CD1c-positive myeloid dendritic cell (primary cell): ENCODE measurements around the gene EHMT2.
"Not testable (repeated sequence)": the region's sequence is repeated elsewhere in the genome, so short reads cannot be mapped to it uniquely, and the experiment has no call there.

Source experiments
- DNase-seq: peaks from one replicate; pipeline ENCODE4 v3.0.0-alpha.2; 2016; ENCODE audit errors: extremely low spot score

Gene EHMT2

DNA sequence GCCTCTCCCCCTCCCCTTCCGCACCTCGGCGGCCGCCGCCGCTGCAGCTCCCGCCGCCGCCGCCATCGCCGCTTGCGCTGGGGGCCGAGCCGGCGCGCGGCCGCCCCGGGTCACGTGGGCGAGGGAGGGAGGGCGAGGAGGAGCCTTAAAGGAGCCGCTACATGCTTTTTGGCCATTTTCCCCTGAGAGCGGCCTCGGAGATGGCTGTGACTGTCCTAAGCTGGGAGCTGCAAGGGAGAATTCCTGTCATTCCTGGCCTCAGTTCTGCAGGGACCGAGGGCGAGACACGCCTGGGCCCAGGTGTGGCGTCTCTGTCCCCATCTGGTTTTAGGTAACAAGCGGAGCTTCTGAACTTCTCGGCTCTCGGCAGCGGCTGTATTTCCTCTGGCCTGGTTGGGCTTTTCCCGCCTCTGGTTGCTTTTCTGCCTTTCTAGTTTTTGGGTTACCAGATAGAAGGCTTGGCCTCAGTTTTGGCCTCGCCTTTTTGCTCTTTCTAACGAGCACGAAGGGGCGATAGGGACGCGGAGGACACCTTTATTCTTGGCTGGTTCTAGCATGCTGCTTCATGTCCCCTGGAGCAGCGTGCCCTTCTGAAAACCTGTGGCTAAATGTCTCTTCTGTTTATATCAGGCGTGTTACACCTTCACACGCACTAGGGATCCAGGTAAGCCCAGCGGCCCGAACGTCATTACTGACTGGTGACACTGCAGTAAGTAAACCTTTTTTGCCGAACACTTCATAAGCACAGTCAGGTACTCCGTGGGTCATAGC is at the start of gene EHMT2:
Gene EHMT2, minus strand, starts transcription at position 87 of the 771 bp plus-strand sequence. Its CDS starts 21 bp downstream, at position 66.
- peak; percentile 93 for DNase-seq

DNA sequence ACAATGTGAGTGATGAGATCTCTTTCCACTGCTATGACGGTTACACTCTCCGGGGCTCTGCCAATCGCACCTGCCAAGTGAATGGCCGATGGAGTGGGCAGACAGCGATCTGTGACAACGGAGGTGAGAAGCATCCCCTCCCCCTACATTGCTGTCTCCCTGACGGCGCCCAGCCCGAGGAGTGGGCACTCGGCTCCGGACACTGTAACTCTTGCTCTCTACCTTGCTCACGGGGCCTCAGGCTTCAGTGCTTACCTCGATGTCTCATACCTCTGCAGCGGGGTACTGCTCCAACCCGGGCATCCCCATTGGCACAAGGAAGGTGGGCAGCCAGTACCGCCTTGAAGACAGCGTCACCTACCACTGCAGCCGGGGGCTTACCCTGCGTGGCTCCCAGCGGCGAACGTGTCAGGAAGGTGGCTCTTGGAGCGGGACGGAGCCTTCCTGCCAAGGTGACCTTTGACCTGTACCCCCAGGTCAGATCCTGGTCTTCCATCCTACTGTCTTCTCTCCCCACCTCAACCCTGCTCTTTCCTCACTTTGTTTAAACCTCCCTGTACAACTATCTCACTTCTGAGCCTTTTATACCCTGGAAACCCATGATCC is 49.7 kb upstream of the EHMT2 start:
- no peak for DNase-seq

DNA sequence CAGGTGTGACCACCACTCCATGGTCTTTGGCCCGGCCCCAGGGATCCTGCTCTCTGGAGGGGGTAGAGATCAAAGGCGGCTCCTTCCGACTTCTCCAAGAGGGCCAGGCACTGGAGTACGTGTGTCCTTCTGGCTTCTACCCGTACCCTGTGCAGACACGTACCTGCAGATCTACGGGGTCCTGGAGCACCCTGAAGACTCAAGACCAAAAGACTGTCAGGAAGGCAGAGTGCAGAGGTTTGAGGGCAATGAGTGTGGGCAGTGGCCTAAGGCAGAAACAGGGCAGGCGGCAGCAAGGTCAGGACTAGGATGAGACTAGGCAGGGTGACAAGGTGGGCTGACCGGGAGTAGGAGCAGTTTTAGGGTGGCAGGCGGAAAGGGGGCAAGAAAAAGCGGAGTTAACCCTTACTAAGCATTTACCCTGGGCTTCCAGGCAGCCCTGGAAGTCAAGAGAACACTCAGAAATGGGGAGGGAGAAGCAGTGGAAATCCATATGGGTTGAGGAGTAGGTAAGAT is 48.9 kb upstream of the EHMT2 start:
- DNase-seq, result no peak

DNA sequence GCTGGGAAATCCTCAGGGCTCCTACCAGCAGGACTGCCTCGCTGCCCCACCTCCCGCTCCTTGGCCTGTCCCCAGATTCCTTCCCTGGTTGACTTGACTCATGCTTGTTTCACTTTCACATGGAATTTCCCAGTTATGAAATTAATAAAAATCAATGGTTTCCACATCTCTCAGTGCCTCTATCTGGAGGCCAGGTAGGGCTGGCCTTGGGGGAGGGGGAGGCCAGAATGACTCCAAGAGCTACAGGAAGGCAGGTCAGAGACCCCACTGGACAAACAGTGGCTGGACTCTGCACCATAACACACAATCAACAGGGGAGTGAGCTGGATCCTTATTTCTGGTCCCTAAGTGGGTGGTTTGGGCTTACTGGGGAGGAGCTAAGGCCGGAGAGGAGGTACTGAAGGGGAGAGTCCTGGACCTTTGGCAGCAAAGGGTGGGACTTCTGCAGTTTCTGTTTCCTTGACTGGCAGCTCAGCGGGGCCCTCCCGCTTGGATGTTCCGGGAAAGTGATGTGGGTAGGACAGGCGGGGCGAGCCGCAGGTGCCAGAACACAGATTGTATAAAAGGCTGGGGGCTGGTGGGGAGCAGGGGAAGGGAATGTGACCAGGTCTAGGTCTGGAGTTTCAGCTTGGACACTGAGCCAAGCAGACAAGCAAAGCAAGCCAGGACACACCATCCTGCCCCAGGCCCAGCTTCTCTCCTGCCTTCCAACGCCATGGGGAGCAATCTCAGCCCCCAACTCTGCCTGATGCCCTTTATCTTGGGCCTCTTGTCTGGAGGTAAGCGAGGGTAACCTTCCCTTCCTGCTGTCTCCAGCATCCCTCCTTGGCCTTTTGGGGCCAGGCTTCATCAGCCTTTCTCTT is 48.2 kb upstream of the EHMT2 start, which contains the start of gene CFB:
Gene CFB, plus strand, starts transcription at position 589 of the 863 bp plus-strand sequence. Its CDS starts 127 bp downstream, at position 716.
- peak; percentile 76 for DNase-seq

DNA sequence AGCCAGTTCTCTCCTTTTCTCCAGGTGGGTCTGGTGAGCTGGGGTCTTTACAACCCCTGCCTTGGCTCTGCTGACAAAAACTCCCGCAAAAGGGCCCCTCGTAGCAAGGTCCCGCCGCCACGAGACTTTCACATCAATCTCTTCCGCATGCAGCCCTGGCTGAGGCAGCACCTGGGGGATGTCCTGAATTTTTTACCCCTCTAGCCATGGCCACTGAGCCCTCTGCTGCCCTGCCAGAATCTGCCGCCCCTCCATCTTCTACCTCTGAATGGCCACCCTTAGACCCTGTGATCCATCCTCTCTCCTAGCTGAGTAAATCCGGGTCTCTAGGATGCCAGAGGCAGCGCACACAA is 47.6 kb upstream of the EHMT2 start:
- no peak for DNase-seq

DNA sequence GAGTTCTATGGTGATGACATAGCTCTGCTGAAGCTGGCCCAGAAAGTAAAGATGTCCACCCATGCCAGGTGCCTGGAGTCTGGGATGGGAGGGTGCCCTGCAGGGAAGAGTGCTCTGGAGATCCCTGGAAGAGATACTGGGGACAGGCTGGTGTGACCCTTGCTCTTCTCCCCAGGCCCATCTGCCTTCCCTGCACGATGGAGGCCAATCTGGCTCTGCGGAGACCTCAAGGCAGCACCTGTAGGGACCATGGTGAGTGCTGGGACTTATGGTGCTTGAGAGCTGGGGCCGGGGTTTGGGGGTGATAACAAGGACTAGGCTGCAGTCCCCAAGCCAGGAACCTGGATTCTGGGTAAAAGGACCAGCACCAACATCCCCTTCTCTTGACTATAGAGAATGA is 46.2 kb upstream of the EHMT2 start:
- DNase-seq, result no peak

DNA sequence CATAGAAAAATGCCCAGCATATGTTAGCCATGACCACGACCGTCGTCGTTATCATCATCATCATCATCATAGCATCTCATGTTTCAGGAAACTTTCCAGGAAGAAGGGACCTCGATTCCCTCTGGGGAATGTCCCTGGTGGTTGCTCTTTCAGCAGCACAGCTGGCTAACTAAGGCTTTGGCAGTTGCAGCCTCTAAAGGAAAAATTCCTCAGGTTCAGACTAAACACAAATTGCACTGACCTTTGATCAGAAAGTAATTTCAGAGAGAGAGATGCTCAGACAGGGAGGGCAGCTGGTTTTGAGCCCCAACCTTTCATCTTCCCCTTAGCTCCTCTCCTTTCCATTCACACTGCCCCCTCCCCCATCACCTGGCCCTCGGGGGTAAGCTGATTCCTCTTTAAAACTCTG is 42.8 kb upstream of the EHMT2 start:
- DNase-seq, result no peak

DNA sequence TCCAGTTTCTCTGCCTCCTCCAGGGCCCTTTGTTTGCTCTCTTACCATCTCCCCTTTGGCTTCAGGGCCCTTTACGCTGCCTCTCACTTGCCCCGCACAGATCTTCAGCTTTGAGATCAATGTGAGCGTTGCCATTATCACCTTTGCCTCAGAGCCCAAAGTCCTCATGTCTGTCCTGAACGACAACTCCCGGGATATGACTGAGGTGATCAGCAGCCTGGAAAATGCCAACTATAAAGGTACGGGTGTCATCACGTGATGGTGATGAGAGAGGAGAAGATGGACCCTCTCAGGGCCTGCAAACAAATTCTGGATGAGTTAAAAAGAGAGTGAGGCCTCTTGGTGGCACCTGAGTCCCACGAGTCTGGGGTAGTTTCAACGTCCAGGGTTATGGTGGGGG is 38.3 kb upstream of the EHMT2 start:
- DNase-seq, result no peak

DNA sequence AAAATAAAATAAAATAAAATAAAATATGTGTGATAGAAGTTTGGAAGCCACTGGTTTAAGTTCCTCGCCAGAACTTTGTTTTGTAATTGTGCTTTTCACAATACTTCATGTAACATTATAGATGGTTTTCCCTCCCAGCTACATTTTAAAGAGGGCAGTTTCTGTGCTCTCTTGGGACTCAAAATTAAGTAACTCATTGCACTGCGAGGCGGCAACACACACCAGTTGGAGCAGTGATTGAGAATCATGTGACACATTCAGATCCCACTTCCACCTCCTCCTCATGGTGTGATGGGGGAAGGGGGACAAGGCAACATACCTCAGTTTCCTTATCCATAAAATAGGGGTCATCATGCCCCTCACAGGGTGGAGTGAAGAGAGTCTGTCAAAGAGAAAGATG is 37.5 kb upstream of the EHMT2 start:
- no peak for DNase-seq

DNA sequence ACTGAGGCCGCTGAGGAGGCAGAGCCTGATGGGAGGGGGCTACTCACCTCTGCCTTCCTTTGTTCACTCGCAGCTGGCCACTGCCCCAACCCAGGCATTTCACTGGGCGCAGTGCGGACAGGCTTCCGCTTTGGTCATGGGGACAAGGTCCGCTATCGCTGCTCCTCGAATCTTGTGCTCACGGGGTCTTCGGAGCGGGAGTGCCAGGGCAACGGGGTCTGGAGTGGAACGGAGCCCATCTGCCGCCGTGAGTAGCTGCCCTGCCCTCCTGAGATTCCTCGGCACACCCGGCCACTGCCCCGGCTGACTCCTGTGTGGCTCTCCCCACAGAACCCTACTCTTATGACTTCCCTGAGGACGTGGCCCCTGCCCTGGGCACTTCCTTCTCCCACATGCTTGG is 36.0 kb upstream of the EHMT2 start:
- no peak for DNase-seq

DNA sequence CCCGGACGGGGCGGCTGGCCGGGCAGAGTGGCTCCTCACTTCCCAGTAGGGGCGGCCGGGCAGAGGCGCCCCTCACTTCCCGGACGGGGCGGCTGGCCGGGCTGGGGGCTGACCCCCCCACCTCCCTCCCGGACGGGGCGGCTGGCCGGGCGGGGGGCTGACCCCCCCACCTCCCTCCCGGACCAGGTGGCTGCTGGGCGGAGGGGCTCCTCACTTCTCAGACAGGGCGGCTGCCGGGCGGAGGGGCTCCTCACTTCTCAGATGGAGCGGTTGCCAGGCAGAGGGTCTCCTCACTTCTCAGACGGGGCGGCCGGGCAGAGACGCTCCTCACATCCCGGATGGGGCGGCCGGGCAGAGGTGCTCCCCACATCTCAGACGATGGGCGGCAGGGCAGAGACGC is 34.6 kb upstream of the EHMT2 start:
- not testable (repeated sequence) for DNase-seq

DNA sequence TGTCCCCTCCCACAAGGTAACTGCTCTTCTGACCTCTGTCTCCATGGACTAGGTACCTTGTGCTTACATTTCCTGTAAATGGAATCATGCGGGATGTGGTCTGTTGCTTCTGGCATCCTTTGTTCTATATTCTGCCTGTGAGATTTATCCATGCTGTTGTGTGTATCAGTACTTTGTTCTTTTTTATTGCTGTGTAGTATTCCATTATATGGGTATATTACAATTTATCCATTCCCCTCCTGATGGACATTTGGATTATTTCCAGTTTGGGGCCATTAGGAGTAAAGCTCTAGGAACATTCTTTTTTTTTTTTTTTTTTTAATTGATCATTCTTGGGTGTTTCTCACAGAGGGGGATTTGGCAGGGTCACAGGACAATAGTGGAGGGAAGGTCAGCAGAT is 33.5 kb upstream of the EHMT2 start:
- no peak for DNase-seq

DNA sequence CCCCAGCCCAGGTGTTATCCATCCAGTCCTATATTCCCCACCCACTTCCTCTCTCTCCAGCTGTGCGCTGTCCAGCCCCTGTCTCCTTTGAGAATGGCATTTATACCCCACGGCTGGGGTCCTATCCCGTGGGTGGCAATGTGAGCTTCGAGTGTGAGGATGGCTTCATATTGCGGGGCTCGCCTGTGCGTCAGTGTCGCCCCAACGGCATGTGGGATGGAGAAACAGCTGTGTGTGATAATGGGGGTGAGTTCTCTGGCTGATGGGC is 31.1 kb upstream of the EHMT2 start:
- DNase-seq, result no peak

DNA sequence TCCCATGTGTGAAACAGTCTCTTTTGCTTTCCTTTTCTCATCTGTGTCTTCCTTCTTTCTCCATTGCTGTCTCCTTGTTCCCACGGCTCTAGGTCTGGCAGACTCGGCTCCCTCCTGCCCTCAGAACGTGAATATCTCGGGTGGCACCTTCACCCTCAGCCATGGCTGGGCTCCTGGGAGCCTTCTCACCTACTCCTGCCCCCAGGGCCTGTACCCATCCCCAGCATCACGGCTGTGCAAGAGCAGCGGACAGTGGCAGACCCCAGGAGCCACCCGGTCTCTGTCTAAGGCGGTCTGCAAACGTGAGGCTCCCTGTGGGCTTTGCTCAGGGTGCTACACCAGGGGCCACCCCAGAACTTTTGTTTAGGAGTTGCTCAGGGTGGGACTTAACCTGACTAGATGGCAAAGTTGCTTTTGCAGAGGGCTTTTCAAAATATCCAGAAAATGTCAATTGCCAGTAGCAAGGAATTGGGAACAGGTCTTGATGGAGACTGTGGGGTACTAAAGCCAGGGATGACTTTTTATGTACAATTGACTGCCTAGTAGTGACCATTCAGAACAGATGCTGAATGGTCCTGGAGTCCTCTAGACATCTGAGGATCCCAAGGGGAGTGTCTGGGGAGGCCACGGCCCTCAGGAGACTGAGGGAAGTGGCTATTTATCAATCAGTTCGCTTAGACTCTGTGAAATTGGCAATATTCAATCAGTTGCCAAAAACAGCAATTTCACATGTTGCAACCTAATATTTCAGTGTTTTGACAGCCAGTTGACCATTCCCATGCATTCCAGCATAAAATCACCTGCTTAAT is 30.6 kb upstream of the EHMT2 start:
- no peak for DNase-seq

DNA sequence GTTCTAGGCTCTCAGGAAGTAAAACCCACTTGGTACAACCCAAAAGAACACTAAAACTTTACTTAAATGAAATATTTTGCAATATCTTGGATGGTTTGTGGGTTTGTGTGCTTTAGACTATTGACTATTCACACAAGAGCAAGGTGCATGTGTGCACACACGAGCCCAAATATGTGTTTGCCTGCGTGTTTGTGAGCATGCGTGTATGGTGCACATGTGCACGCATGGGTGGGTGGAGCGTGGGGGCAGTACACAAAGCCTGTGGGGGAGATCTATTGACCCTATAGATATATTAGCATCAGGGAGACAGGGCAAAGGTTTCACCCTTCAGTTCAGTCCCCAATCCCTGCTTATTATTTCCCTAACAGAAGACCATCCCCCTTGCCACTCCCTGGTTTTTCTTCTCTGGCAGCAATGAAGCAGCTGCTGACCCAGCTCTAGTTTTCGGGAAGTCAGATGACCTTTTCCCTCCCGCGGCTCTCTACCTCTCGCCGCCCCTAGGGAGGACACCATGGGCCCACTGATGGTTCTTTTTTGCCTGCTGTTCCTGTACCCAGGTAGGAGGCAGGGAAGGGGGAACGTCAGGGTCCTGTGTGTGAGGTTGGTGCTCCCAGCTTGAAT is 29.9 kb upstream of the EHMT2 start, which contains the start of gene C2:
Gene C2, plus strand, starts transcription at position 476 of the 621 bp plus-strand sequence. Its CDS starts 36 bp downstream, at position 512.
- no peak for DNase-seq

DNA sequence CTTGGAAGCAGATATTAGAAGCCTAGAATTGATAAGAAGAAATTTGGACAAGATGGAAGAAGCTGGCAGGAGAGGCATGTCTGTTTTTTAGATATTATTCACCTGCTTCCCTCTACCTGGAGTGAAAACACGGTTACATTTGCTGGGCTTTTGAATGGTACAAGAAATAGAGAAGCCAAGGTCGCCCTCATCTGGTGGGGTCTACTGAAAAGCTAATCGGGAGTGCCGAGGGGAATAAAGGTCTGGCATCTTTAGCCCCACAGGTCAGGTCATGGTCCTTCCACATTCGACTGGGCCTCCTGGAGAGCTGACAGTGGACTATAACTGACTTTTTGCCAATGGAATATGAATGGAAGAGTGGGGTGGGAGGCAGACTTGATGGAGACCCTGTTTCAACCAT is 25.4 kb upstream of the EHMT2 start:
- peak; percentile 37 for DNase-seq

DNA sequence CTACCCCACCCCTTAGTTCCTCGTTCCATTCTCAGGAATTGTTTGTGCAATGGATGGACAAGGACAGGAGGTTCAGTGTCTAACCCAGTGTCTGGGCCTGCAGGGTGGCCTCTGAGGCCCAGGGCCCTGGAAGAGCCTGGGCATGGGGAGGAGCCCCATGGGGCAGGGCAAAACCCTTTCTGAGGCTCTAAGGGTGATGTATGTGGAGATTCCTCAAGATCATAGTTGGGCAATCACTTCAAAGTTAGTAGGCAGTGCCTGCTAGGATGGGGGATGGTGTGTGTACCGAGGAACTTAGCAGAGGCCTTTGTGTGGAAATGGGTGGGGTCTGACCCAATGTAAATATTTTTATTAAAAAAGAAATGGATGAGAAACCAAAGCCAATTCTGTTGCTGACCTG is 23.3 kb upstream of the EHMT2 start:
- DNase-seq, result peak; percentile 86

DNA sequence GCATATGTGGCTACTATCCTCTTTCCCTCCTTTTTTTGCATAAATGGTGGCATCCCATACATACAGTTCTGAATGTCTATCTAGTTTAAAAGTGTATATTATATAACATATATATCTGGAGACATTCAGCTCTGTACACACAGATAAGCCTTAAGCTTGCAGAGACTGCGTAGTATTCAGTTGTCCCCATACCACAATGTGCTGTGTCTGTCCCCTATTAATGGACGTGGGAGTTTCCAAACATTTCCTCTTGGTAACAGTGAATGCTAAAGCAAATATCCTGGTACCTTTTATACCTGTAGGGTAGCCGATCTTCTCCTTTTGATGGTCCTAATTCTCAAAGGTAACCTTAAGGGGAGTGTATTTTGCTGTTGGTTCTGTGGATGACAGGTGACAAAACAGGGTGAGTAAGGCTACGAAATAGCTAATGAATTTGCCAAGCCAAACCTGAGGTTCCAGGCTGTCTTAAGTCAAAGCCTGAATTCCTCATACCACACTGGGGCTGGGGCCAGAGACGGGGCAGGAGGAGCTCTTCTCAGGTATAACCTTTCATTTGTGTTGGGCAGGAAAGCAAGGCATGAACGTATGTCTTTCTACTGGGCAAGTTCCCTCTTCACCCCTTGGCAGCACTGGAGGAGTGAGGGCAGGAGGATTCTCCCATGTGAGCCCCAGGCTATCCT is 22.3 kb upstream of the EHMT2 start:
- no peak for DNase-seq

DNA sequence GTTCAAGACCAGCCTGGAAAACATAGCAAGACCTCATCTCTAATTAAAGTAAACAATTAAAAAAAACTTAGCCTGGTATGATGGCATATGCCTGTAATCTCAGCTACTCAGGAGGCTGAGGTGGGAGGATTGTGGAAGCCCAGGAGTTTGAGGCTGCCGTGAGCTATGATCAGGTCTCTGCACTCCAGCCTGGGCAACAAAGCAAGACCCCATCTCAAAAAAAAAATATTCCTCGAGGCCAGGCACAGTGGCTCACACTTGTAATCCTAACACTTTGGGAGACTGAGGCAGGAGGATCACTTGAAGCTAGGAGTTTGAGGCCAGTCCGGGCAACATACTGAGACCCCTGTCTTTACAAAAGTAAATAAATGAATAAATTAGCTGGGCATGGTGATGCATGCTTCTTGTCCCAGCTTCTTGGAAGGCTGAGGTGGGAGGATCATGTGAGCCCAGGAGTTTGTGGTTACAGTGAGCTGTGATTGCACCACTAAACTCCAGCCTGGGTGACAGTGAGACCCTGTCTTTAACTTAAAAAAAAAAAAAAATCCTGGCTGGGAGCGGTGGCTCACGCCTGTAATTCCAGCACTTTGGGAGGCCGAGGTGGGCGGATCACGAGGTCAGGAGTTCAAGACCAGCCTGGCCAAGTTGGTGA is 20.7 kb upstream of the EHMT2 start:
- peak; percentile 75 for DNase-seq

DNA sequence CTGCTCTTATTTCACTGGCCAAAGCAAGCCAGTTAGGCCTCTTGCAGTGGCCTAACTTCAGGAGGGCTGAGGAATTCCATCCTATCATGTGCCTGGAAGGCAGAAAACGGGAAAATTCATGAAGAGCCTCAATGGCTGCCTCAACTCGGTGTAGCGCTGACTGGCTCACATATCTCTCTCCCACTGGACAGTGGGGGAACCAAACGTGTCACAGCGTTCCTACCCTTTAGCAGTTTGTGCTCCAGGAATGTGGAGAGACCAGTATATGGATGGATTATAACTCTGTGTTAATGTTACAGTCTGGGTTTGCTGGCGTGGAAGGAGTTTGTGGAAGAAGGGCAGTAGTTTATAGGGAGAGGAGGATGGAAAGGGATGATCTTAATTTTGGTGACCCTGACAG is 18.3 kb upstream of the EHMT2 start:
- no peak for DNase-seq
